IPS-18c (cell line): ENCODE data around the gene JOSD1.
A peak's percentile ranks its signal among the peaks of the same experiment; 100 is the strongest.

Experiments
- H3K4me3 ChIP-seq: 2 replicates; pipeline ENCODE4 v1.7.0; 2013; ENCODE audit warnings: low read depth, mild to moderate bottlenecking, low read length, moderate library complexity; ENCODE audit not compliant: insufficient read depth
- H3K9me3 ChIP-seq: one replicate; pipeline ENCODE4 v1.6.1; 2013; ENCODE audit warnings: mild to moderate bottlenecking, low read length, moderate library complexity; ENCODE audit not compliant: control insufficient read depth, insufficient read depth

JOSD1 gene

GRCh38 chr22:38705235-38706100 lies 4.7 kb upstream of the JOSD1 start, which contains the start of gene GTPBP1:
Gene GTPBP1 (plus strand): TSS chr22:38705944. CDS start chr22:38705956, 12 bp downstream.
- Histone ChIP-seq H3K4me3 (peak within 1 kb of the TSS; percentile 89), H3K9me3 (no peaks in the 10 kb centered on the region)

- Histone ChIP-seq H3K4me3 (peak overlapping the region; percentile 2; the same call in 1 of the 2 replicates), H3K9me3 (no peaks in the 10 kb centered on the region)
These were observed 4.0 kb upstream of the JOSD1 start for GRCh38 chr22:38704654-38705234.

GRCh38 chr22:38700270-38700788 lies 414 bp downstream of the JOSD1 start:
- peak overlapping the region; percentile 95 for H3K4me3 ChIP-seq
- H3K9me3 ChIP-seq = no peaks in the 10 kb centered on the region

GRCh38 chr22:38699784-38700183 lies 959 bp downstream of the JOSD1 start:
- H3K4me3 ChIP-seq = peak overlapping the region; percentile 95
- H3K9me3 ChIP-seq = no peaks in the 10 kb centered on the region

GRCh38 chr22:38699143-38699542 lies 1.6 kb downstream of the JOSD1 start:
- Histone ChIP-seq H3K4me3 (peak overlapping the region; percentile 95; the same call in 1 of the 2 replicates), H3K9me3 (no peaks in the 10 kb centered on the region)

GRCh38 chr22:38698407-38699094 lies 2.2 kb downstream of the JOSD1 start:
- Histone ChIP-seq H3K9me3 (no peaks in the 10 kb centered on the region), H3K4me3 (no peak overlapping the region; the same call in 1 of the 2 replicates)

GRCh38 chr22:38697425-38698089 lies 3.2 kb downstream of the JOSD1 start:
- Histone ChIP-seq H3K9me3 (no peaks in the 10 kb centered on the region), H3K4me3 (no peak overlapping the region)

GRCh38 chr22:38696606-38697424 lies 3.9 kb downstream of the JOSD1 start:
- Histone ChIP-seq H3K9me3 (no peaks in the 10 kb centered on the region), H3K4me3 (no peak overlapping the region)

- no peaks in the 10 kb centered on the region for H3K9me3 ChIP-seq
- no peak overlapping the region for H3K4me3 ChIP-seq
These were observed 5.8 kb downstream of the JOSD1 start for GRCh38 chr22:38694940-38695339.

- H3K4me3 ChIP-seq = no peak overlapping the region
These were observed 6.7 kb downstream of the JOSD1 start for GRCh38 chr22:38694049-38694448.

GRCh38 chr22:38689651-38690050 lies 11.1 kb downstream of the JOSD1 start:
- Histone ChIP-seq H3K4me3 (no peak overlapping the region), H3K9me3 (no peaks in the 10 kb centered on the region)

More at GRCh38 chr22:38694049-38694448, 6.7 kb downstream of the JOSD1 start:
- no peaks in the 10 kb centered on the region for H3K9me3 ChIP-seq

GRCh38 chr22:38685761-38686160 lies 15.0 kb downstream of the JOSD1 start:
- H3K4me3 ChIP-seq = no peak overlapping the region
- H3K9me3 ChIP-seq = peaks cover 3% of the 10 kb centered on the region

GRCh38 chr22:38684895-38685294 lies 15.8 kb downstream of the JOSD1 start:
- H3K4me3 ChIP-seq = no peak overlapping the region
- peaks cover 3% of the 10 kb centered on the region for H3K9me3 ChIP-seq

- Histone ChIP-seq H3K4me3 (peak within 1 kb of the TSS; percentile 100), H3K9me3 (peaks cover 3% of the 10 kb centered on the region)
These were observed 19.0 kb downstream of the JOSD1 start, which contains the start of gene TOMM22 for GRCh38 chr22:38681582-38682335. Gene TOMM22 (plus strand): TSS chr22:38681957. CDS start chr22:38681979, 22 bp downstream.

GRCh38 chr22:38675833-38676232 lies 24.9 kb downstream of the JOSD1 start:
- H3K4me3 ChIP-seq = no peak overlapping the region
- H3K9me3 ChIP-seq = no peaks in the 10 kb centered on the region

GRCh38 chr22:38674888-38675287 lies 25.9 kb downstream of the JOSD1 start:
- H3K9me3 ChIP-seq = no peaks in the 10 kb centered on the region
- H3K4me3 ChIP-seq = no peak overlapping the region
